ENCODE measurements around the gene CCDC85A.

- TF ChIP-seq POLR2A (IDR thresholded peaks at IDR 0.05) (no peak), CTCF (IDR thresholded peaks at IDR 0.05) (no peak)
Measured at GRCh38 chr2:56232912-56233311, 49.1 kb downstream of the CCDC85A start.
